H1 (cell line): ENCODE results near the gene ZXDC. TPM values are rescaled to one million over a fixed set of nuclear protein-coding genes. Genes with fewer than 3 reads are reported as not detected.

ENCODE experiments used
- ASH2L ChIP-seq: fragments of 200-600, 300-600 bp; sonication (generic); IDR thresholded peaks from one replicate; pipeline ENCODE4 v1.7.1; 2017; ENCODE audit warnings: low read length
- CHD1 ChIP-seq: IDR thresholded peaks from 2 replicates; pipeline ENCODE4 v1.6.1; 2012; ENCODE audit warnings: low read depth, low read length, improper control_type of control experiment
- EP300 ChIP-seq, 2 experiments: IDR thresholded peaks; 1 replicate in 1 of 2; 2 replicates in 1 of 2; pipeline ENCODE4 v1.6.1; 2011 to 2012; ENCODE audit warnings: low read depth in 2 of 2, low read length in 2 of 2, mild to moderate bottlenecking in 2 of 2, borderline replicate concordance in 1 of 2, inconsistent platforms in 1 of 2, moderate library complexity in 1 of 2
- KDM4A ChIP-seq: IDR thresholded peaks from one replicate; pipeline ENCODE4 v1.7.1; 2012; ENCODE audit warnings: low read depth, mild to moderate bottlenecking, moderate library complexity, low read length, inconsistent platforms; ENCODE audit not compliant: severe bottlenecking
- PHF8 ChIP-seq: fragments of 200-600 bp; sonication (generic); conservative IDR thresholded peaks from 2 replicates; pipeline ENCODE4 v1.7.1; 2012; ENCODE audit warnings: low read depth, mild to moderate bottlenecking, inconsistent platforms, low read length, moderate library complexity
- POLR2A ChIP-seq, 2 experiments: IDR thresholded peaks; 1 replicate in 1 of 2; 2 replicates in 1 of 2; pipeline ENCODE4 v1.6.1; 2011; ENCODE audit warnings: low read depth in 2 of 2, low read length in 2 of 2, mild to moderate bottlenecking in 2 of 2; ENCODE audit errors: control extremely low read depth in 1 of 2
- TAF1 ChIP-seq: IDR thresholded peaks from 2 replicates; pipeline ENCODE4 v1.6.1; 2011; ENCODE audit warnings: mild to moderate bottlenecking, low read depth, low read length
- polyA plus RNA-seq, 7 experiments: library from polyadenylated mRNA; depleted of rRNA in 3 of 7; stranded (reverse) in 5 of 7; unstranded in 2 of 7; fragments of >200 nt in 5 of 7; fragments of 200-250 nt in 2 of 7; gene quantifications; 1 replicate in 5 of 7; 2 replicates in 1 of 7; 4 replicates in 1 of 7; pipeline versions ENCODE4 v1.2.1 to v1.2.3, GENCODE V29; 2011 to 2013; ENCODE audit warnings: missing spikeins in 2 of 7, mixed read lengths in 2 of 7
- total RNA-seq: library from RNA; stranded (reverse); fragmentation: NEBNext Ultra II Directional; extraction: Animal tissue kit (Norgen Biotek cat#: 25700); gene quantifications from 2 replicates; pipeline ENCODE4 v1.2.1, GENCODE V29; 2021

Gene ZXDC
- total and polyA plus RNA-seq, 2 of the 8 experiments (the other 6 are each of a cell fraction or from before 2014, with no cell fraction given): 12.7 to 24.3 TPM

GRCh38 chr3:126476166-126477060, 722 bp upstream of the ZXDC start (continued):
- TF ChIP-seq PHF8 (peak; percentile 30; the same call in 1 of the 2 replicates), EP300 (IDR thresholded peaks at IDR 0.05; ENCODE audit: borderline replicate concordance in 1 of 2, low read depth in 2 of 2, low read length in 2 of 2) (no peak), KDM4A (peak; percentile 37), TAF1 (0 out of 2 replicates have a peak, but pooled peaks have one; percentile 23), CHD1 (no peak), ASH2L (peak; percentile 46), POLR2A (IDR thresholded peaks at IDR 0.05; ENCODE audit: control extremely low read depth in 1 of 2, low read depth in 2 of 2, low read length in 2 of 2) (peak in 1 of 2 experiments; percentile 54; a peak in 2 of 3 replicates)
